ENCODE data around the gene GORASP2.

Gene GORASP2

GRCh38 chr2:170928824-170929685 lies at the start of gene GORASP2:
TSS of gene GORASP2 (plus strand) at chr2:170929253. CDS start at chr2:170929341, 88 bp downstream.
- Histone ChIP-seq H3K4me3 (ENCODE audit: low read depth, low read length) (peak within 1 kb of the TSS; percentile 75), H3K27me3 (ENCODE audit: control insufficient read depth, insufficient read depth, low read length) (no peaks in the 10 kb centered on the region), H3K9me3 (ENCODE audit: control insufficient read depth, insufficient read depth, low read depth, low read length) (peaks cover 10% of the 10 kb centered on the region), H3K9ac (ENCODE audit: low read length) (peak within 1 kb of the TSS; percentile 95), H3K4me1 (ENCODE audit: control insufficient read depth, insufficient read depth, low read length) (peaks cover 17% of the 10 kb centered on the region), H3K36me3 (ENCODE audit: control insufficient read depth, insufficient read depth, low read length) (peaks cover 6% of the 10 kb centered on the region; the same call in 1 of the 2 replicates), H3K27ac (ENCODE audit: low read depth, low read length) (peak within 1 kb of the TSS; percentile 95)

DNA sequence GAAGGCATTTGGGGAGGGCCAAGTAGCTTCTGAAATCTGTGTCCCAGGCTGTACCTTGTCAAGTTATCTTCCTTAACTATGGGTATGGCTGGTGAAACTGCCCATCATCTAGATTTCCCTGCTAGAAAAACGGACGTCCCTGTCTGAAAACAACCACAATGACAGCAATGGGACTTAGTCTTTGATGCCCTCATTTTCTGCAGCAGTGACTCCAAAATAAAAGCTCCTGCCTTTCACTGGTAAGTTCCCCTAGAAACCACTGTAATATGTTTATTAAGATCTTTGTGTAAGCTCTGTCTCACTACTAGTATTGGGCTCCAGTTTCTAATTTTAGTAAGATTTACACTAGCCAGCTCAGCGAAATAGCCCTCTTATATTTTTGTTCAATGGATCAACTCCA lies 47.2 kb upstream of the GORASP2 start:
- Histone ChIP-seq H3K4me1 (ENCODE audit: control insufficient read depth, insufficient read depth, low read length) (no peaks in the 10 kb centered on the region), H3K27ac (ENCODE audit: low read depth, low read length) (no peak overlapping the region), H3K27me3 (ENCODE audit: control insufficient read depth, insufficient read depth, low read length) (no peaks in the 10 kb centered on the region), H3K4me3 (ENCODE audit: low read depth, low read length) (no peak overlapping the region), H3K36me3 (ENCODE audit: control insufficient read depth, insufficient read depth, low read length) (no peaks in the 10 kb centered on the region), H3K9ac (ENCODE audit: low read length) (no peak overlapping the region), H3K9me3 (ENCODE audit: control insufficient read depth, insufficient read depth, low read depth, low read length) (no peaks in the 10 kb centered on the region)

- Histone ChIP-seq H3K9ac (ENCODE audit: low read length) (no peak overlapping the region), H3K27ac (ENCODE audit: low read depth, low read length) (no peak overlapping the region), H3K9me3 (ENCODE audit: control insufficient read depth, insufficient read depth, low read depth, low read length) (no peaks in the 10 kb centered on the region), H3K36me3 (ENCODE audit: control insufficient read depth, insufficient read depth, low read length) (no peaks in the 10 kb centered on the region), H3K4me1 (ENCODE audit: control insufficient read depth, insufficient read depth, low read length) (no peaks in the 10 kb centered on the region), H3K27me3 (ENCODE audit: control insufficient read depth, insufficient read depth, low read length) (no peaks in the 10 kb centered on the region), H3K4me3 (ENCODE audit: low read depth, low read length) (no peak overlapping the region)
These were observed 46.3 kb upstream of the GORASP2 start for GRCh38 chr2:170882758-170883157.

- H3K9me3 ChIP-seq (ENCODE audit: control insufficient read depth, insufficient read depth, low read depth, low read length), result no peaks in the 10 kb centered on the region
- no peak overlapping the region for H3K27ac ChIP-seq (ENCODE audit: low read depth, low read length)
- H3K4me1 ChIP-seq (ENCODE audit: control insufficient read depth, insufficient read depth, low read length), result no peaks in the 10 kb centered on the region
- no peak overlapping the region for H3K9ac ChIP-seq (ENCODE audit: low read length)
- no peaks in the 10 kb centered on the region for H3K36me3 ChIP-seq (ENCODE audit: control insufficient read depth, insufficient read depth, low read length)
- no peak overlapping the region for H3K4me3 ChIP-seq (ENCODE audit: low read depth, low read length)
- no peaks in the 10 kb centered on the region for H3K27me3 ChIP-seq (ENCODE audit: control insufficient read depth, insufficient read depth, low read length)
These were observed 45.4 kb upstream of the GORASP2 start for GRCh38 chr2:170883683-170884082.

GRCh38 chr2:170885130-170885791 lies 43.8 kb upstream of the GORASP2 start:
- Histone ChIP-seq H3K4me1 (ENCODE audit: control insufficient read depth, insufficient read depth, low read length) (0 out of 2 replicates have a peak, but pooled peaks cover 4% of the 10 kb centered on the region), H3K36me3 (ENCODE audit: control insufficient read depth, insufficient read depth, low read length) (no peaks in the 10 kb centered on the region), H3K27ac (ENCODE audit: low read depth, low read length) (no peak overlapping the region), H3K9ac (ENCODE audit: low read length) (no peak overlapping the region), H3K4me3 (ENCODE audit: low read depth, low read length) (no peak overlapping the region), H3K9me3 (ENCODE audit: control insufficient read depth, insufficient read depth, low read depth, low read length) (no peaks in the 10 kb centered on the region), H3K27me3 (ENCODE audit: control insufficient read depth, insufficient read depth, low read length) (no peaks in the 10 kb centered on the region)

DNA sequence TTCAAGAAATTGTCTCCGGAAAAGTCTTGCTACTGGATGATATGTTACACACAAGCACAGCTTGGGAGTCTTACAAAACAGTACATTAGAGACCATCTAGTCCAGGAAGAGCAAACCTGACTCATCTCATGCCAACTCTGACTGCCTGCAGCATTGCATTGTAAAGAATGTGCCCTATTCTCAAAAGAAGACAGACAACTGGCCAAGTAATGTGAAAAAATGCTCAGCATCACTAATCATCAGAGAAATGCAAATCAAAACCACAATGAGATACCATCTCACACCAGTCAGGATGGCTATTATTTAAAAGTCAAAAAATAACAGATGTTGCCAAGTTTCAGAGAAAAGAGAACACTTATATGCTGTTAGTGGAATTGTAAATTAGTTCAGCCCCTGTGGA lies 42.7 kb upstream of the GORASP2 start:
- Histone ChIP-seq H3K36me3 (ENCODE audit: control insufficient read depth, insufficient read depth, low read length) (no peaks in the 10 kb centered on the region), H3K9me3 (ENCODE audit: control insufficient read depth, insufficient read depth, low read depth, low read length) (no peaks in the 10 kb centered on the region), H3K4me3 (ENCODE audit: low read depth, low read length) (no peak overlapping the region), H3K27me3 (ENCODE audit: control insufficient read depth, insufficient read depth, low read length) (no peaks in the 10 kb centered on the region), H3K27ac (ENCODE audit: low read depth, low read length) (no peak overlapping the region), H3K4me1 (ENCODE audit: control insufficient read depth, insufficient read depth, low read length) (peaks cover 8% of the 10 kb centered on the region; the same call in 1 of the 2 replicates), H3K9ac (ENCODE audit: low read length) (no peak overlapping the region)

DNA sequence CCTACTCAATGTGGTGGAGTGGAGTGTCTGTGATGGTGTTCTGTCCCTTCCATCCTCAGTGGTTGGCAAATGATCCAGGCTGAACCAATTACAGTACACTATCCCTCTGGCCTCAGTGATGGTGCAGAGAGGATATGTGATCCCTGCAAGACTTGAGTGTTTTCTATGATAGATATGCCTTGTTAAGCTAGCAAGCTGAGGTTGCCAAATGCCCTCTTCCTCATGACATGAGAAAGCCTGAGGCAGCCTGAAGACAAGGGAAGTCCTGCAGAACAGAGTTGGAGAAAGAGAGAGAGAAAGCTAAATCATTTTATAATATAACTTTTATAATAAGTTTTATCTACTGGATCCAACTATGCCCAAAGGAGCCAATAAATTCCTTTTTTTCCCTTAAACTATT lies 41.6 kb upstream of the GORASP2 start:
- no peak overlapping the region for H3K27ac ChIP-seq (ENCODE audit: low read depth, low read length)
- no peak overlapping the region for H3K9ac ChIP-seq (ENCODE audit: low read length)
- no peaks in the 10 kb centered on the region for H3K27me3 ChIP-seq (ENCODE audit: control insufficient read depth, insufficient read depth, low read length)
- H3K9me3 ChIP-seq (ENCODE audit: control insufficient read depth, insufficient read depth, low read depth, low read length), result no peaks in the 10 kb centered on the region
- peaks cover 10% of the 10 kb centered on the region; the same call in 1 of the 2 replicates for H3K4me1 ChIP-seq (ENCODE audit: control insufficient read depth, insufficient read depth, low read length)
- no peak overlapping the region for H3K4me3 ChIP-seq (ENCODE audit: low read depth, low read length)
- no peaks in the 10 kb centered on the region for H3K36me3 ChIP-seq (ENCODE audit: control insufficient read depth, insufficient read depth, low read length)

DNA sequence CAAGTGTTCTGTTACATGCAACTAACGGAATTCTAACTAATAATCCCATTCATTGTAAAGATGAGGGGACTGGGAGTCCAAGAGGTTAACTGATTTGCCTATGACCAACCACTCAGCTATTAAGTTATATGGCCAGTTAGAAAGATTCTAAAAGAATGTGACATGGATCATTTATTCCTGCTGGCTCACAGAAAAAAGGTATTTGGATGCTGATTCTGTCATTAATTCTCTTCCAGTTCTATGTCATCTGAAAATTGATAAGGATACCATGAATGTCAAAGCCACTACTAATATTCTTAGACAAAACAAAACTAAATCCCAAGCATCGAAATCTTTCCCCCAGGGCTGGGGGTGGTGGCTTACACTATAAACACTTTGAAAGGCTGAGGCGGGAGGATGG lies 41.2 kb upstream of the GORASP2 start:
- Histone ChIP-seq H3K9ac (ENCODE audit: low read length) (no peak overlapping the region), H3K4me1 (ENCODE audit: control insufficient read depth, insufficient read depth, low read length) (peaks cover 10% of the 10 kb centered on the region; the same call in 1 of the 2 replicates)

DNA sequence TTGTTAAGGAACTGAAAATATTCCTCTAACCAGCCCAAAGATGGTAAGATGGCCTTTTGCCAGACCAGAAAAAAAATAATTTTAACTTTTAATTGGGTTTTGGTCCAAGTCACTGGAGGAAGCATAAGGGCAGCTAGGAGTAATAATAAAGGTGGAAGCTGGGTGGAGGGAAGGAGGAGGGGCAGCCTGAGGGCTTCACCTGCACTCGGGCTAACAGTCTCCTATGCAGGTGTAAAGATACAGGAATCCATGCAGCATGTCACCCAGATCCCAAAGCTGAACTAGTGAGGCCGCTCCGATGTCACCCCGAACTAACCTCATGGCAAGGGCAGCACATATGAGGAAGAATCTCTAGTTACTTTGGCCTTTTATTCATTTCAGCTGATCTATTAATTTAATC lies 37.2 kb upstream of the GORASP2 start:
- H3K27me3 ChIP-seq (ENCODE audit: control insufficient read depth, insufficient read depth, low read length), result no peaks in the 10 kb centered on the region
- no peak overlapping the region for H3K4me3 ChIP-seq (ENCODE audit: low read depth, low read length)
- peaks cover 10% of the 10 kb centered on the region; the same call in 1 of the 2 replicates for H3K4me1 ChIP-seq (ENCODE audit: control insufficient read depth, insufficient read depth, low read length)
- no peaks in the 10 kb centered on the region for H3K9me3 ChIP-seq (ENCODE audit: control insufficient read depth, insufficient read depth, low read depth, low read length)
- H3K9ac ChIP-seq (ENCODE audit: low read length), result no peak overlapping the region
- no peak overlapping the region for H3K27ac ChIP-seq (ENCODE audit: low read depth, low read length)
- H3K36me3 ChIP-seq (ENCODE audit: control insufficient read depth, insufficient read depth, low read length), result no peaks in the 10 kb centered on the region

More for the DNA sequence above, 41.2 kb upstream of the GORASP2 start:
- H3K9me3 ChIP-seq (ENCODE audit: control insufficient read depth, insufficient read depth, low read depth, low read length), result no peaks in the 10 kb centered on the region
- no peak overlapping the region for H3K4me3 ChIP-seq (ENCODE audit: low read depth, low read length)
- no peaks in the 10 kb centered on the region for H3K36me3 ChIP-seq (ENCODE audit: control insufficient read depth, insufficient read depth, low read length)
- no peaks in the 10 kb centered on the region for H3K27me3 ChIP-seq (ENCODE audit: control insufficient read depth, insufficient read depth, low read length)
- H3K27ac ChIP-seq (ENCODE audit: low read depth, low read length), result no peak overlapping the region

GRCh38 chr2:170892391-170892951 lies 36.6 kb upstream of the GORASP2 start:
- no peak overlapping the region for H3K4me3 ChIP-seq (ENCODE audit: low read depth, low read length)
- no peaks in the 10 kb centered on the region for H3K27me3 ChIP-seq (ENCODE audit: control insufficient read depth, insufficient read depth, low read length)
- no peaks in the 10 kb centered on the region for H3K9me3 ChIP-seq (ENCODE audit: control insufficient read depth, insufficient read depth, low read depth, low read length)
- H3K9ac ChIP-seq (ENCODE audit: low read length), result no peak overlapping the region
- no peaks in the 10 kb centered on the region for H3K36me3 ChIP-seq (ENCODE audit: control insufficient read depth, insufficient read depth, low read length)
- H3K27ac ChIP-seq (ENCODE audit: low read depth, low read length), result no peak overlapping the region
- H3K4me1 ChIP-seq (ENCODE audit: control insufficient read depth, insufficient read depth, low read length), result peaks cover 10% of the 10 kb centered on the region; the same call in 1 of the 2 replicates
